Natural killer cell (primary cell): Measurements from ENCODE around the gene FGF12. TPM values are rescaled to one million over a fixed set of nuclear protein-coding genes. Genes with fewer than 3 reads are reported as not detected.

Source experiments
- ATAC-seq, 3 donors: fragments of 150-1000 bp in 2 of 3; fragments of 200-7000 bp in 1 of 3; cut with Tn5 transposase; 1 replicate in 1 of 3; 2 replicates in 2 of 3; pipeline ENCODE4 v1.10.0; 2021; ENCODE audit warnings: mild to moderate bottlenecking in 2 of 3, moderate library complexity in 2 of 3
- DNase-seq, 2 donors: peaks; one replicate each; pipeline versions ENCODE4 v3.0.0 to v3.0.0-alpha.2; 2013 to 2021; ENCODE audit warnings: mixed read lengths in 1 of 2
- H3K27ac ChIP-seq: one replicate; pipeline ENCODE4 v1.5.1; 2013; ENCODE audit warnings: mild to moderate bottlenecking, low read length
- H3K27me3 ChIP-seq: one replicate; pipeline ENCODE4 v1.6.1; 2013; ENCODE audit warnings: low read length; ENCODE audit not compliant: control insufficient read depth, insufficient read depth
- H3K36me3 ChIP-seq: one replicate; pipeline ENCODE4 v1.6.1; 2013; ENCODE audit warnings: low read length; ENCODE audit not compliant: control insufficient read depth, insufficient read depth
- H3K4me1 ChIP-seq: one replicate; pipeline ENCODE4 v1.6.1; 2013; ENCODE audit warnings: low read length; ENCODE audit not compliant: control insufficient read depth, insufficient read depth
- H3K4me3 ChIP-seq: one replicate; pipeline ENCODE4 v1.5.1; 2013; ENCODE audit warnings: low read length
- H3K9me3 ChIP-seq: one replicate; pipeline ENCODE4 v1.6.1; 2013; ENCODE audit warnings: low read length; ENCODE audit not compliant: control insufficient read depth, insufficient read depth
- H3K27ac Mint-ChIP-seq, 2 donors: one replicate each; pipeline ENCODE4 v1.8.0; 2022; ENCODE audit warnings: mild to moderate bottlenecking in 2 of 2, mixed read lengths in 2 of 2, moderate library complexity in 1 of 2
- H3K27me3 Mint-ChIP-seq, 2 donors: one replicate each; pipeline ENCODE4 v1.8.0; 2022; ENCODE audit warnings: low read depth in 2 of 2, mixed read lengths in 2 of 2
- H3K36me3 Mint-ChIP-seq: one replicate; pipeline ENCODE4 v1.8.0; 2022; ENCODE audit warnings: mixed read lengths
- H3K4me1 Mint-ChIP-seq, 2 donors: one replicate each; pipeline ENCODE4 v1.8.0; 2022; ENCODE audit warnings: mixed read lengths in 2 of 2
- H3K4me3 Mint-ChIP-seq: one replicate; pipeline ENCODE4 v1.8.0; 2022; ENCODE audit warnings: mild to moderate bottlenecking, moderate library complexity, mixed read lengths
- H3K9me3 Mint-ChIP-seq, 2 donors: one replicate each; pipeline ENCODE4 v1.8.0; 2022; ENCODE audit warnings: mixed read lengths in 2 of 2
- WGBS: methylation state at CpG from one replicate; pipeline ENCODE4 v1.1.7; 2013; ENCODE audit warnings: missing lambda C conversion rate; ENCODE audit not compliant: insufficient coverage; 5-methylcytosine and 5-hydroxymethylcytosine counted together
- intact Hi-C: fragments of 100-400 bp; cut with micrococcal nuclease; formaldehyde crosslinking; loops from one replicate; pipeline ENCODE4 v1.14.2; 2022
- total RNA-seq, 4 donors: library from RNA; stranded (reverse); fragments of 120-200 nt in 1 of 4; gene quantifications; one replicate each; pipeline versions ENCODE4 v1.2.3 to v1.2.4, GENCODE V29; 2013 to 2022
- TF ChIP-seq, protein P1 (sequence below): fragments of 200-600 bp; IDR thresholded peaks from one replicate; pipeline ENCODE4 v1.8.0; 2022; ENCODE audit warnings: antibody characterized with exemption

FGF12 gene
- total RNA-seq, 3 donors from 2014 or later (not counting 1 experiment from before 2014, with no cell fraction given): not detected

DNA sequence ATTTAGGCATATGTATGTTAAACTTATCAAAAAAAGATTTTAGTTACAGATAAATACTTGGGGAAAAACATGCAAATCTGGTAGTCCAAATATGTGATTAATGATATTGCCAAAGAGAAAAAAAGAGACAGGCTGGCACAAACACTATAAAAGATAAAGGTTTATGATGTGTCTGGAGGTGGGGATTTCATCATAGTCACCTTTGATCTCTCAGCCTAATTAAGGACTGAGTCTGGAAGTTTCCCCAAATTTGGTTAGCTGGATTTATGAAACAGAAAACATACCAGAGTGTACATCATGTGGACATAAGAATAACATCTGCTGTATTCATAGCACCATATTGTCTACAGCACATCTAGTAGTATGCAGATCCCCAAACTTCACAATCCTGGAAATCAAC lies 157.0 kb downstream of the FGF12 start:
- ATAC-seq: no peak
- H3K27ac Mint-ChIP-seq: no peak overlapping the region

DNA sequence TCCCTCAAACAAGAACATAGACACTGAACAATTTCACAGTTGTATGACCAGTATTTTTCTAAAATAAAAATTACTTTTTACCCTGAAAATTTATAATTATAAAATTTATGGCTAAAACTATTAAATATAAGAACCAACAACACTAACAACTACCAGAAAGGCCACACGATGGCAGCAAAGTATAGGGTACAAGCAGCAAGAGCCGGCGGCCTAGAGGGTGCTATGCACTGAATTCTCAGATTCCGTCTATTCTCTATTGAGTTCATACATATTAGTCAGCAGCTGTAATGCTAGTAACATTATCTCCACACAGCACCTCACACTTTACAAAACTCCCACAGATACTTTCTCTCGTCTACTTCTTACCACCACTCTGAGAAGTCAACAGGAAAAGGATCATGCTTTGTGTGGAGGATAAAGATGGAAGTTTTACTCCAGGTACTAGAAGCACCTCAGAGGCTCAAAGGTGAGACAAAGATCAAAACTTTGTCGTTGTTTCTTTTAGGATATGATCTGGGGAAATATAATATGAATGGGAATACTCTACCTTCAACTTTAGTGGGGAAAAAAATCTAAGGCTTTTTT lies 160.5 kb downstream of the FGF12 start:
- H3K4me3 Mint-ChIP-seq: no peak overlapping the region
- no peaks in the 10 kb centered on the region for H3K36me3 Mint-ChIP-seq
- no peak overlapping the region for H3K27ac Mint-ChIP-seq
- H3K9me3 ChIP-seq: no peaks in the 10 kb centered on the region
- WGBS: 10% methylated on average over 4 of the region's 6 CpGs
- peaks cover 3 to 10% of the 10 kb centered on the region in 2 donors for H3K27me3 Mint-ChIP-seq
- no peaks in the 10 kb centered on the region for H3K27me3 ChIP-seq
- H3K36me3 ChIP-seq: no peaks in the 10 kb centered on the region
- no peak overlapping the region for H3K27ac ChIP-seq
- no peak overlapping the region for H3K4me3 ChIP-seq
- no peaks in the 10 kb centered on the region for H3K4me1 Mint-ChIP-seq
- ATAC-seq: peak in 1 of 3 donors; percentile 45
- TF ChIP-seq, protein P1, sequence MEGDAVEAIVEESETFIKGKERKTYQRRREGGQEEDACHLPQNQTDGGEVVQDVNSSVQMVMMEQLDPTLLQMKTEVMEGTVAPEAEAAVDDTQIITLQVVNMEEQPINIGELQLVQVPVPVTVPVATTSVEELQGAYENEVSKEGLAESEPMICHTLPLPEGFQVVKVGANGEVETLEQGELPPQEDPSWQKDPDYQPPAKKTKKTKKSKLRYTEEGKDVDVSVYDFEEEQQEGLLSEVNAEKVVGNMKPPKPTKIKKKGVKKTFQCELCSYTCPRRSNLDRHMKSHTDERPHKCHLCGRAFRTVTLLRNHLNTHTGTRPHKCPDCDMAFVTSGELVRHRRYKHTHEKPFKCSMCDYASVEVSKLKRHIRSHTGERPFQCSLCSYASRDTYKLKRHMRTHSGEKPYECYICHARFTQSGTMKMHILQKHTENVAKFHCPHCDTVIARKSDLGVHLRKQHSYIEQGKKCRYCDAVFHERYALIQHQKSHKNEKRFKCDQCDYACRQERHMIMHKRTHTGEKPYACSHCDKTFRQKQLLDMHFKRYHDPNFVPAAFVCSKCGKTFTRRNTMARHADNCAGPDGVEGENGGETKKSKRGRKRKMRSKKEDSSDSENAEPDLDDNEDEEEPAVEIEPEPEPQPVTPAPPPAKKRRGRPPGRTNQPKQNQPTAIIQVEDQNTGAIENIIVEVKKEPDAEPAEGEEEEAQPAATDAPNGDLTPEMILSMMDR: no peak
- no peaks in the 10 kb centered on the region for H3K9me3 Mint-ChIP-seq
- peak in 1 of 2 donors; percentile 67 for DNase-seq
- intact Hi-C loops: no loop called here
- no peaks in the 10 kb centered on the region for H3K4me1 ChIP-seq

More for the DNA sequence above, 157.0 kb downstream of the FGF12 start:
- Mint-ChIP-seq H3K27me3 (peaks cover 3 to 16% of the 10 kb centered on the region in 2 donors), H3K36me3 (no peaks in the 10 kb centered on the region), H3K9me3 (peaks cover 0 to 2% of the 10 kb centered on the region in 2 donors), H3K4me1 (no peaks in the 10 kb centered on the region), H3K4me3 (no peak overlapping the region)
- Histone ChIP-seq H3K4me3 (no peak overlapping the region), H3K9me3 (no peaks in the 10 kb centered on the region), H3K27me3 (no peaks in the 10 kb centered on the region), H3K36me3 (no peaks in the 10 kb centered on the region), H3K27ac (no peak overlapping the region), H3K4me1 (no peaks in the 10 kb centered on the region)
- no peak for DNase-seq
- TF ChIP-seq, protein P1: no peak
- intact Hi-C loops: no loop called here

DNA sequence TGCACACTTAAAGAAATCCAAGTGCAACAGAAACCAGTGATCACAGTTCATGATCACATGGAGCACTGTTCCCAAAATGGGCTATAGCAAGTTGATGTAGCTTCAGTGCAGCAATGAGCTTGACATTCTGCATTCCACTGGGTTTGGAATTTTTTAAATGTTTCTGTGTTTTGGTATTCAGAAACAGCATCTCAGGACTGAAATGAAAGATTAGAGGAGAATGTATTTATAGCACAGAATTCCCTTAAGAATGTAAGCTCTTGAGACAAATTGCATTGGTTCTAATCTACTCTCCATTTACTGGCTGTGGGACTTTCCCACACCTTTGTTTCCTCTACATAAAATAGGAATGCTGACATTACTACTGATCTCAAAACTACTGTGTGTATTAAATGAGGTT lies 162.7 kb downstream of the FGF12 start:
- H3K27ac ChIP-seq: no peak overlapping the region
- intact Hi-C loops: no loop called here
- Mint-ChIP-seq H3K4me1 (no peaks in the 10 kb centered on the region), H3K4me3 (no peak overlapping the region), H3K27me3 (no peaks in the 10 kb centered on the region), H3K27ac (no peak overlapping the region), H3K9me3 (no peaks in the 10 kb centered on the region), H3K36me3 (no peaks in the 10 kb centered on the region)
- ATAC-seq (no peak), DNase-seq (no peak)
- no peaks in the 10 kb centered on the region for H3K27me3 ChIP-seq
- no peaks in the 10 kb centered on the region for H3K4me1 ChIP-seq
- no peak overlapping the region for H3K4me3 ChIP-seq
- no peaks in the 10 kb centered on the region for H3K9me3 ChIP-seq
- TF ChIP-seq, protein P1: no peak
- no peaks in the 10 kb centered on the region for H3K36me3 ChIP-seq

DNA sequence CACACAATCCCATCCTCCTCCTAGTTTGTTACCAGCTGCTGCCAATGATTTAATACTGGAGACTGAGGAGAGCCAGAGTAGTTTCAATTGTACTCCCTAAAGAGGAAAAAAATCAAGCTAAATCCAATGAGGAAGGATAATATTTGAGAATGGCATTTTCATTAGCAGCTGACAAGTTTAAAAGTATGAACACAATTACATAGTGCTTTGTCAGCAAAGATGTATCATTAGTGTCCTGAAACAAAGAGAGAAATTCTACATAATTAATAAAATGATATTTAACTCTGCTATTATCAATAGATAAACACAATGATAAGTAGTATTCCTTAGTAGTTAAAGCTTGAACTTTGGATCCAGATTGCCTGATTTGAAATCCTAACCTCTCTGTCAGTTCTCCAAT lies 163.9 kb downstream of the FGF12 start:
- no peaks in the 10 kb centered on the region for H3K9me3 Mint-ChIP-seq
- intact Hi-C loops: no loop called here
- no peak overlapping the region for H3K27ac ChIP-seq

More for the DNA sequence above, 163.9 kb downstream of the FGF12 start:
- no peaks in the 10 kb centered on the region for H3K4me1 ChIP-seq
- TF ChIP-seq, protein P1: no peak
- H3K4me1 Mint-ChIP-seq: no peaks in the 10 kb centered on the region
- no peak overlapping the region for H3K4me3 Mint-ChIP-seq
- no peaks in the 10 kb centered on the region for H3K36me3 ChIP-seq
- H3K27me3 ChIP-seq: no peaks in the 10 kb centered on the region
- no peaks in the 10 kb centered on the region for H3K27me3 Mint-ChIP-seq
- H3K9me3 ChIP-seq: no peaks in the 10 kb centered on the region
- ATAC-seq: no peak
- H3K27ac Mint-ChIP-seq: no peak overlapping the region
- no peaks in the 10 kb centered on the region for H3K36me3 Mint-ChIP-seq
- DNase-seq: no peak
- no peak overlapping the region for H3K4me3 ChIP-seq
